Mucosa of gallbladder (tissue), 1 donor: ENCODE results near the gene LYRM7. TPM values are rescaled to one million over a fixed set of nuclear protein-coding genes. Genes with fewer than 3 reads are reported as not detected.
"Not testable (repeated sequence)": the region's sequence is repeated elsewhere in the genome, so short reads cannot be mapped to it uniquely, and the experiment has no call there.

Experiments used
- DNase-seq: peaks from one replicate; pipeline ENCODE4 v3.0.0-alpha.2; 2020; ENCODE audit warnings: low spot score
- total RNA-seq: library from RNA; stranded (reverse); gene quantifications from one replicate; pipeline ENCODE4 v1.2.1, GENCODE V29; 2021
- donor health status: DM: no; HTN: no; CAD: no.

LYRM7 gene
- total RNA-seq, 1 donor from 2014 or later = 7.5 TPM

DNA sequence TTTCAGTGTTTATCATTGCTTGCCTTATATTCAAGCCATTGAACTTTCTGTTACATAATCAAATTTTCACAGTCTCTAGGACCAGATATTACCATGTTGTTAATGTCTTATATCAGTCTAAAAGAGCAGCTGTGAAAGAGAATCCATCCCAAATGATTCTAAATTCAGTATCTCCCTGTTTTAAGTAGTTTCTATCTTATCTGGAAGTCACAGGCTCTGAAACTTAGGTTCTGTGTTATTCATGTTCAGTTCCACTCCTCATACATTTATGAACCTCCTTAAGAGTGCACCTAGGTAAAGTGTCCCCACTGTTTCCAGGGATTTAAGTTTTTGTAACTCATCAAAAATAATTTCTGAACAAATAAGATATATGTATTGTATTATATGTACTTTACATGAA lies 9.7 kb downstream of the LYRM7 start:
- no peak for DNase-seq

DNA sequence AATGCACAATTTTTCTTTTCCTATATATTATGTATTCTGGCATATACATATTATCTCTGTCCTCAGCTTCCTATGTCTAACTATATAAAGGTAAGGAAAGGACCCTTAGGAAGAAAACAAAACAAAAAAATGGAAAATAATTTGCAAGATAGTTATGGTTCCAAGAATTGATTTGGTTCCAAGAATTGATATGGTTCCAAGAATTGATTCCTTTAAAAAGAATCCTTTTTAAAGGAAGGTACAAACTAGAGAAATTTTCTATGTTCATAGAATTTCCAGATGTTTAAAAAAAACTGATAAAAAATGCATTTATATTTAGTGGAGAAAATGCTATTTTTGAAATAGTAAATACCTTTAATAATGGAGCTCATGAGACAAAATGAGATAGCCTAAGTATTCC lies 12.1 kb downstream of the LYRM7 start:
- DNase-seq = no peak

DNA sequence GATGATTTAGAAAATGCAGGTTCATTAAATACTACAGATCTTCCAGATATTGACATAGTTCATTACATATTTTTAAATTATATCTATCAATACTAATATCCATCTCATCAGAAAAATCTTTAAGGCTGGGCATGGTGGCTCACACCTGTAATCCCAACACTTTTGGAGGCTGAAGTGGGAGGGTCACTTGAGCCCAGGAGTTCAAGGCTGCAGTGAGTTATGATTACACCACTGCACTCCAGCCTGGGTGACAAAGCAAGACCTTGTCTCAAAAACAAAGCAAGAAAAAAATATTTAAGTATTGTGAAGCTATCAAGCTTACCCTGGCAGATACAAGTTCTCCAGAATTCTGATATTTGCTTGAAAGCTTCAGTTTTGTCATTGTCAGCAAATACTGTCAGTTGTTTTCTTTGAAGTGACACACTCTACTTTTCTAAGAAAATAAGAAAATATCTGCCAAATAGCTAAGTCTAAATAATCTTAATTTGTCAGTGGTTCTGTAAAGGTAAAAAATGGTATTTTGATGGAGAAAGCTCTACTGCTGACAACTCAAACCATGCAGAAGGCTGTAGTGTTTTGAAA lies 14.9 kb downstream of the LYRM7 start:
- no peak for DNase-seq

DNA sequence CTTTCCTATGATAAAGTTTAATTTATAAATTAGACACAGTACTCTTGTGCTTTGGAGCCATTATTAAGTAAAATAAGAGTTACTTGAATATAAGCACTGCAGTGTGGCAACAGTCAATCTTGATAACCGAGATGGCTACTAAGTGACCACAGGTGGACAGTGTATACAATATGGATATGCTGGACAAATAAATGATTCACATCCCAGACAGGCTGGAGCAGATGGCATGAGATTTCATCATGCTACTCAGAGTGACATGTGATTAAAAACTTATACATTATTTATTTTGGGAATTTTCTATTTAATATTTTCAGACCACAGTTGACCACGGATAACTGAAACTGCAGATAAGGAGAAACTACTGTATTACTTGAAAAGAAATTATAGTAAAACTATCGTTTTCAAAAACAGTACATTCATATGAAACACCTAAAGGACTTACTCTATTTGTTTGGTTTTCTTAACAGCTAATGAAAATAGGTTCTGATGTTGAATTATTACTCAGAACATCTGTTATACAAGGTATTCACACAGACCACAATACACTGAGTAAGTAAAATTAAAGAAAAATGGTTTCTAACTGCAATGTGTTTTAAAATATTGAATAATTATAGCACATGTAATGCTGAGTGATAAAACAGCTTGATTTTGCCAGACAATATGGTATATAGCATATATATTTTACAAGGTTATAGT lies 16.0 kb downstream of the LYRM7 start:
- DNase-seq = no peak

DNA sequence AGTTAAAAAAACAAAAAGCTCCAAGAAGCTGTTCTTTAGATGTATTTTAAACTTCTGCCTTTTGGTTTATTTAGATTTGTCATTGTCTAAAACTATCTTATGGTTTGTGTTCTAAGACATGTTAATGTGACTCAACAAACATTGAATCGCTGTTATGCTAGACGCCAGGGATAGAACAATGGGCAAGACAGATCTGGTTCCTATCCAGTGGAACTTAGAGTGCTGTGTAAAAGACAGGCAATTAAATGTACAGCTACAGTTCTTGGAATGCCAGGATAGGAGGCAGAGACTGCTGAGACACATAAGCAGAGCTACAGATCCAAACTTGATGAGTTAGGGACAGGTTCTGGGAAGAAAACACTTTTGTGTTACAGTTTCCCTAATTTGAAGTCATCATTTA lies 22.4 kb downstream of the LYRM7 start:
- DNase-seq = no peak

DNA sequence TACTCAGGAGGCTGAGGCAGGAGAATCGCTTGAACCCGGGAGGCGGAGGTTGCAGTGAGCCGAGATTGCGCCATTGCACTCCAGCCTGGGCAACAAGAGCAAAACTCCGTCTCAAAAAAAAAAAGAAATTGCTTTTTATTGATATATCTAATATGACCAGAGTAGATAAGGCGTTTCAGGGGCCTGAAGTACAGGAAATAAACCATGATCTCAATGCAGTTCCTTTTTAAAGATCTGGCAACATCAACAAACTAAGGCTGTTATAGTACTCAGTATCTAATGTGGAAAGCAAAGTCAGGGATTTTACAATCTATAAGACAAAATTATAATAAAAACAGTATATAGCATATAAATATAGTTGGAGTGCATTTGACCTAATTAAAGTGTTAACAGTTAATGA lies 23.2 kb downstream of the LYRM7 start:
- DNase-seq = not testable (repeated sequence)

DNA sequence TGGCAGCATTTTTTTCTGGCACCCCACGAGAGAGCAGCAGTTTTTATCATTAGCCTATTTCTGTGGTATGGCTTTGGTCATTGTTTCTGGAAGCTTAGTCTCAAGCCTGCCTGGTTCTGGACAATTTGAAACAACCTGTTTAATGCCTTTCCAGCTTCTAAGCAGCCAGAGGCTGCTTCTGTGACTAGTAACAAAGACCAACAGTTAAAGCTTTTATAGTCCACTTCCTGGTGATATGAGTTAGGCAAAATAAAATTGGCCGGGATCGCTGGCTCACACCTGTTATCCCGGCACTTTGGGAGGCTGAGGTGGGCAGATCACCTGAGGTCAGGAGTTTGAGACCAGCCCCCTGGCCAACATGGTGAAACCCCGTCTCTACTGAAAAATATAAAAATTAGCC lies 24.0 kb downstream of the LYRM7 start:
- DNase-seq = no peak

DNA sequence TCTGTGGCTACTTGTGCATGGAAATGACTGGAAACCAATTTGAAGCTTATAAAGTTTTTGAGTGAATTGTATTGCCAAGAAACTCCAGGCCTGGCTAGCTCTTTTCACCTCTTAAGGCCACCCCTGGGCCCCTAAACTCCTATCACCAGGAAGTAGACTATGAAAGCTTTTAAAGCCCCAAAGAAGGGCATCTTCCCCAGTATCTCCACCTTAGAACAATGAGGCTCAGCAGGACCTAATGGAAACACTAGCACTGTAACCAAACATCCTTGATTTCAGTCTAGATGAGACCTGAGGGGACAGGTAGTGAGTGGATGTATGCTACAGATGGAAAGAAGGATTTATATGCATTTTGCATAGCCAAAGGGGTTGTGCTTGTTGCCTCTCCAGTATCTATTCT lies 25.0 kb downstream of the LYRM7 start:
- no peak for DNase-seq

DNA sequence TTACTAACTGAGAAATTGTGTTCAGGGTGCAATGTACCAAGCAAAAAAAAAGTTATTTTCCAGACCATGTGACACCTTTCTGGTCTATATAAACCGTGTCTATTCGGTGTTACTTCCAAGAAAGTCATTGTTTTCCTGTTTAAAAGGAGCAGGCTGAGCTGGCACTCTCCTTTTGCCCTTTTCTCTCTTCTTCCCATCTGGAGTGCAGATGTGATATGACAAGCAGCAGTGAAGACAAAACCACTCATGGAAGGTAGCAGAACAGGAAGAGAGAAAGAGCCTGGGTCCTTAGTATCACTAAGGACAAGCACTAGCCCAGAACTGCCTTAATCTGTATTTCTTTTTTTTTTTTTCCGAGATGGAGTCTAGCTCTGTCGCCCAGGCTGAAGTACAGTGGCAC lies 25.6 kb downstream of the LYRM7 start:
- no peak for DNase-seq

DNA sequence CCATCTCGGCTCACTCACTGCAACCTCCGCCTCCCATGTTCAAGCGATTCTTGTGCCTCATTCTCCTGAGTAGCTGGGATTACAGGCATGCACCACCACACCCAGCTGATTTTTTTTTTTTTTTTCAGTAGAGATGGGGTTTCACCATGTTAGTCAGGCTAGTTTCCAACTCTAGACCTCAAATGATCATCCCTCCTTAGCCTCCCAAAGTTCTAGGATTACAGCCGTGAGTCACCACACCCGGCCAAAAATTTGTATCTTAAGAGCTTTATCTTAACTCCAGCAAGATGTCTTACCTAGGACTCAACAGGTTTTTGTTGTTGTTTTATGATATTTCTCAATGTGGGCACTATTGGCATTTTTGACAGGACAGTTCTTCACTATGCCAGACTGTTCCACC lies 27.9 kb downstream of the LYRM7 start:
- no peak for DNase-seq

DNA sequence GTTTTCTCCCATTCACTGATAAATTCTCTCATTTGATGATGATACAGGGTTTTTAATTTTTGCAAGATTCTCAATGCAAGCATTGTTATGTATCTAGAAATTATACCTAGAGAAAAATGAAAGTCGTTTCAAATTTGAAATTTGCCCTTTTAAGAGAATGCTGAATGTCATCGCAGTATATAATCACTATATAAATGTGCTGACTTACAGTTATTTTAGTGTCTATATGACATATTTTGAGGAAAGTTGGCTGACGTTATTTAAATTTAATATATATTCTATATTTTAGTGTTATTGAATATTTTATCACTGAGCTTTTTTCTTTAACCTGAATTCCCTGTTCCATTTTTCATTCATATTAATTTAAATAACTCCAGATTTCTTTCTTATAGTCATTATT lies 29.8 kb downstream of the LYRM7 start:
- no peak for DNase-seq

DNA sequence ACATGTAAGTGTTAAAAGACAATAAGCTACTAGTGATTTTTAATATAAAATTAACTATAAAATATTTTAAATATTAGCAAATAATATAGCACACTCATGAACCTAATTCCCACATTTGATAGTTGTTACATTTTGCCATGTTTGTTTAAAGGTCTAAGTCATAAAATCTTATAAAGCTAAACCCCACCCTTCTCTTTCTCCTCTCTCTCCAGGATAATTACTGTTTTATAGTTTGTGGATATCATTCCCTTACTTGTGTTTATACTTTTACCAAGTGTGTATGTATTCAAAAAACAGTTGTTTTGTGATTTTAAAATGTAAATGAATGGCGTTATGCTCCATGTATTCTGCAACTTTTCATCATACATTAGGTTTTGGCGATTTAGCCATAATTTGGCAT lies 34.2 kb downstream of the LYRM7 start:
- DNase-seq = no peak

DNA sequence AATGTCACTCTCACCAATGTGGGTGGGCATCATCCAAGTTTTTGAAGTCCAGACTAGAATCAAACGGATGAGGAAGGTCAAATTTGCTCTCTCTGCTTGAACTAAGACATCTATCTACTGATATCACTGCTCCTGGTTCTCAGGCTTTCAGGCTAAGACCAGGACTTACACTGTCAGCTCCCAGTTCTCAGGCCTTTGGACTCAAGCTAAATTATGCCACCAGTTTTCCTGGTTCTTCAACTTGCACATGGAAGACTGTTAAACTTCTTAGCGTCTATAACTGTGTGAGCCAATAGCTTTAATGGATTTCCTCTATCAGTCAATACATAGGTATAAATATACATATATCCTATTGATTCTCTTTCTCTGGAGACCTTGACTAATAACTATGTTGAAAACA lies 35.3 kb downstream of the LYRM7 start:
- no peak for DNase-seq

DNA sequence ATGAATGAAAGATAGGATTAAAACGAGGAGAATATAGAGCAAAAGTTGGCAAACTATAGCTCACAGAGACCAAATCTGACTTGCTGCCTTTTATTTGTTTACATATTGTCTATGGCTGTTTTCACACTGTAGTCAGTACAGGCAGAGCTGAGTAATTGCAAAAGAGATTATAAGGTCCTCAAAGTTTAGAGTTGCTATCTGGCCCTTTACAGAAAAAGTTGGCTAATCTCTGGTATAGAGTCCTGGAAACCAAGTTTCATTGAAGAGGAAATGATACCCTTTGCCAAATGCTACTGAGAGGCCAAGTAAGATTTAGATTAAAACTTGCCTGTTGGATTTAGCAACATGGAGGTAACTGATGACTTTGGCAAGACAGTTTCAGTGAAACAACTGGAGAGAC lies 36.0 kb downstream of the LYRM7 start:
- no peak for DNase-seq

DNA sequence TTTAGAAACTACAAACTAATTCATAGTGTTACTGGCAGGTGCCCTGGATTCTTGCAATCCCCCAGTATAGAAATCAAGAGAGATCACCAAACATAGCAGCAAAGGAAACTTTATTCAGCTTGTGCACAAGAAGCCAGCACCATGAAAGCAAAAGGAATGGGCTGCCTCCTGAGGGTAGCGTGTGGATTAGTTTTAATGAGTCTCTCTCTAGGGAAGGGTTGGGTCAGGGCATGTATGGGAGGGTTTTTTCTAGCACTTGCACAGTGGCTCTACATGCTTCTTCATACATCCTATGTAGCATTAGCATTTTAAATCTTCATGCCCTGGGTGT lies 38.4 kb downstream of the LYRM7 start:
- DNase-seq = no peak

DNA sequence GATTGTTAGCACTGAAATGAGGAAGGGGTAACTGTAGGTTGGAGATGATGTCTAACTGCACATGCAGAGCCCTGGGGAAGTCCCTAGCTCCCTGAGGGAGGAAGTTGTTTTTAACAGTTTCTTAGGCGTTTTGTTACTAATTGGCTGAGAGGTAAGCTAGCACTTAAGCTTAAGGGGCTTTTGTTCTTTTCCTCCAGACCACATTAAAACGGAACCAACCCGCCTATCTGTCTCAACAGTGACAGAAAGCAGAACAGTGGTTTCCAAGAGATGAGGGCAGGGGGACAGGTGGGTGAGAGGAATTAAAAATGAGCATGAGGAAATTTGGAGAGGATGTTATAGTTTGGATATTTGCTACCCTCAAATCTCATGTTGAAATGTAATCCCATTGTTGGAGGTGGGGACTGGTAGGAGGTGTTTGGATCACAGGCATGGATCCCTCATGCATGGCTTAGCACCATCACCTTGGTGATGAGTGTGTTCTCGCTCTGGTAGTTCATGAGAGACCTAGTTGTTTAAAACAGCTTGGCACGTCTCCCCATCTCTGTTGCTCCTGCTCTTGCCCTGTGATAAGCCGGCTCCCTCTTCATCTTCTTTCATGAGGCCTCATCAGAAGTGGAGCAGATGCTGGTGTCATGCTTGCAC lies 38.9 kb downstream of the LYRM7 start:
- DNase-seq = no peak

DNA sequence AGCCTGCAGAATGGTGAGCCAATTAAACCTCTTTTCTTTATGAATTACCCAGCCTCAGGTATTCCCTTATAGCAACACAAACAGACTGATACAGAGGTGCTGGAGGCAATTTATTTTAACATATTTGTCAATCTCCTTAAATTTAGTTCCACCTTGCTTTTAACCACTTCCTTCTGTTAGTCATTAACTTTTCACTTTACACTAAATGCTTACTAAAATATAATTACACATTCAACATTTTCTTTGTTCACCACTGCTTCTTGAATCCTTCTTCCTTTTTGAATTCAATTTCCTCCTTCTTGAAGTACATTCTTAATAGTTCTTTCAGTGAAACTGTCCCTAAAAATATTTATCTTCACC lies 39.4 kb downstream of the LYRM7 start:
- DNase-seq = no peak

DNA sequence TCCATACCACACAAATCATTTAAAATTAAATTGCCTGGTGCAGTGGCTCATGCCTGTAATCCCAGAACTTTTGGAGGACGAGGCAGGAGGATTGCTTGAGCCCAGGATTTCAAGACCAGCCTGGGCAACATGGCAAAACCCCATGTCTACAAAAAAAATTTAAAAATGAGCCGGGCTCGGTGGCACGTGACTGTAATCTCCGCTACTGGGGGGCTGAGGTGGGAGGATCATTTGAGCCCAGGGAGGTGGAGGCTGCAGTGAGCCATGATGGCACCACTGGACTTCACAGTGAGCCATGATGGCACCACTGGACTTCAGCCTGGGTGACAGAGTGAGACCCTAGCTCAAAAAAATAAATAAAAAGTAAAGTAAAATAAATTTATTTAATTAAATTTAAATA lies 40.9 kb downstream of the LYRM7 start:
- no peak for DNase-seq

DNA sequence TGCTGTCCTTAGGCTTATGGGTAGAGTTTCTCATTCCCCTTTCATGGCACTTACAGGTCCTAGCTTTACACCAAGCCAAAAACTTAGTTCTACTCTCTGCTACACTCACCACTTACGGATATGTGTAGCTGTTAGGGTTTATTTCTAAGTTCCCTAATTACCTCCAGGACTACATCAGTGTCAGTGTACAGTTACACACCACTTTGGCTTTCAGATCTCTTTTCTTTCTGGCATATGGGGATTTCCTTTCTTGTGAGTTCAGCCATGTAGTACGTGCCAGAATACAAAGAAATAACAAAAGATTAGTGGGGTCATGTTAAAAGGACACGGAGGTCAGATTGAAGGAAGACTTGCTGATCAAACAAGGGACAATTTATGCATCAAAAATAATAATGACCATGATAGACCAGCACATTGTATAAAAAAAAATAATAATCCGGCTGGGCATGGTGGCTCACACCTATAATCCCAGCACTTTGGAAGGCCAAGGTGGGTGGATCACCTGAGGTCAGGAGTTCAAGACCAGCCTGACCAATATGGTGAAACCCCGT lies 41.8 kb downstream of the LYRM7 start:
- DNase-seq = no peak

DNA sequence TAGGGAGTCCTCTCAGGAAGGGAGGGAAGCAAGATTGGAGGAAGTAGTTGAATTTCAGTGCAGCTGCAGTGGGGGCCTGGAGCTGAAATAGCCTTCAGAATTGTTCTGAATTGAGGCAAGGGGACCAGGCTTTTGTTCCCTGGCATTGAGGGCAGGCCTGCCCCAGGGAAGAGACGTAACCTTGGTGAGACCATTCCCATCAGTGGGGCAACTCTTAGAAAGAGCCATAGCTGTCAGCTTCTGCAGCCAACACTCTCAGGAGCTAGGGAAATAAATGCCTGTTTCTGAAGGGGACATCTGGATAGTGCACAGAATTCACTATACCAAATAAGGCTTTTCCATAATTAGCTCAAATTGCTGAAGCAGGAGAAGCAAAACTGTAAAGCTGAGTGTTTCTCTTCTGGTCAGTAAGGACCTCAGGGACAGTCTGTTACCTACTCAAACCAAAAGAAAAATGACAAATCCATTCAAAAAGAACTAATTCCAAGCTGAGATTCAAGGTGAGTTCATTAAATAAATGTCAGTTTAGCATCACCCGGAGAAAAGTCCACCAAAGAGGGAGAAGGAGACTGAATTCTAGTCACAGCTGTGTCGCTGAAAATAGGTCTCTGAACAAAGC lies 44.0 kb downstream of the LYRM7 start:
- no peak for DNase-seq

DNA sequence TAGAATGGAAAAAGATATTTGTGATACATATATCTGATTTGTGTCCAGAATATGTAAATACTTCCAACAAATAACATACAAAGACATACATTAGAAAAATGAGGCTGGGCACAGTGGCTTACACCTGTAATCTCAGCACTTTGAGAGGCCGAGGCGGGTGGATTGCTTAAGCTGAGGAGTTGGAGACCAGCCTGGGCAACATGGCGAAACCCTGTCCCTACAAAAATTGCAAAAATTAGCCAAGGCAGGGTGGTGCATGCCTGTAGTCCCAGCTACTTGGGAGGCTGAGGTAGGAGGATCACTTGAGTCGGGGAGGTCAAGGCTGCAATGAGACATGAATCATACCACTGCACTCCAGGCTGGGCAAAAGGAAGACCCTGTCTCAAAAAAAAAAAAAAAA lies 47.0 kb downstream of the LYRM7 start:
- no peak for DNase-seq

DNA sequence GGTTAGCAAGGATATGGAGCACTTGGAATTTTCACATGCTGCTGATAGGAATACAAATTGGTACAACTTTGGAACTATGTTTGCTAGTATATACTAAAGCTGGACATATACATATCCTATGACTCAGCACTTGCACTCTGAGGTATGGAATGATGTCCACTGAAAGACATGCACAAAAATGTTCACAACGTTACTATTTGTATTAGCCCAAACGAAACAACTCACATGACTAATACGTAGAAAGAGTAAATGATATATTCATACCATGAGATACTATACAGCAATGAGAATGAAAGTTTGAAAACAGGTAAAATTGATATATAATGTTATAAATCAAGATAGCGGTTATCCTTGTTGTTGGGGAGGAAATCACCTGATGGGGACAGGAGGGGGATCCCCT lies 47.6 kb downstream of the LYRM7 start:
- no peak for DNase-seq

DNA sequence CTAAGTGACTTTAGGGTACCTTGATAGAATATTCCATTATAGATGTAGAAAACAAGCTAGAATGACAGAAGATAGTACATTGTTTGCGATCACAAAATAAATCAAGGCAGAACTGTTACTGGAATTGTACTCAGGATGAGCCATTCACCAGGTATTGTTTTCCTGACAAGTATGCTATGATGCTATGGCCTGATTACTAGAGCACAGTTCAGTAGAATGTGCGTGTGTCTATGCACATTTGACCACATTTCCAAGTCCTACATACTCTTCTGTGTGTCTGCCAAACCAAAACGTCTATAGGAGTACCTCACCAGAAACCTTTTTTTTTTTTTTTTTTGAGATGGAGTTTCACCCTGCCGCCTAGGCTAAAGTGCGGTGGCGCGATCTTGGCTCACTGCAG lies 49.8 kb downstream of the LYRM7 start:
- DNase-seq = no peak
